ENCODE measurements around the gene RABGAP1L. TPM values are rescaled to one million over a fixed set of nuclear protein-coding genes. Genes with fewer than 3 reads are reported as not detected.
"Not testable (repeated sequence)": the region's sequence is repeated elsewhere in the genome, so short reads cannot be mapped to it uniquely, and the experiment has no call there.

The RABGAP1L gene
- total RNA-seq, 4 donors from 2014 or later: 48.2 to 102 (median 59.1) TPM

- 81% methylated on average over 3 of the region's 3 CpGs for WGBS
- no peak overlapping the region for H3K4me3 ChIP-seq
These were observed 883.3 kb downstream of the RABGAP1L start for GRCh38 chr1:175042650-175043049.

GRCh38 chr1:175043824-175044223, 884.5 kb downstream of the RABGAP1L start:
- no peaks in the 10 kb centered on the region for H3K4me1 ChIP-seq

More at GRCh38 chr1:175042650-175043049, 883.3 kb downstream of the RABGAP1L start:
- Histone ChIP-seq H3K9me3 (no peaks in the 10 kb centered on the region), H3K36me3 (no peaks in the 10 kb centered on the region), H3K27me3 (peaks cover 15% of the 10 kb centered on the region), H3K4me1 (no peaks in the 10 kb centered on the region), H3K27ac (no peak overlapping the region)
- DNase-seq (ENCODE audit: low spot score in 2 of 2): no peak
- TF ChIP-seq CTCF (IDR thresholded peaks at IDR 0.05) (no peak), POLR2AphosphoS5 (IDR thresholded peaks at IDR 0.05) (no peak), POLR2A (IDR thresholded peaks at IDR 0.05) (no peak), EP300 (IDR thresholded peaks at IDR 0.05) (no peak)

GRCh38 chr1:175044591-175044990, 885.3 kb downstream of the RABGAP1L start:
- H3K4me3 ChIP-seq; H3K36me3 ChIP-seq; H3K4me1 ChIP-seq; H3K27ac ChIP-seq; DNase-seq (ENCODE audit: low spot score in 2 of 2); H3K9me3 ChIP-seq: not testable (repeated sequence)
- peaks cover 21% of the 10 kb centered on the region for H3K27me3 ChIP-seq
- WGBS: 92% methylated on average over 18 of the region's 18 CpGs

More at GRCh38 chr1:175043824-175044223, 884.5 kb downstream of the RABGAP1L start:
- TF ChIP-seq EP300 (IDR thresholded peaks at IDR 0.05): no peak
- TF ChIP-seq POLR2A (IDR thresholded peaks at IDR 0.05): no peak
- no peak for TF ChIP-seq CTCF (IDR thresholded peaks at IDR 0.05)
- Histone ChIP-seq H3K4me3 (no peak overlapping the region), H3K27ac (no peak overlapping the region), H3K36me3 (no peaks in the 10 kb centered on the region), H3K9me3 (no peaks in the 10 kb centered on the region), H3K27me3 (peaks cover 15% of the 10 kb centered on the region)
- 76% methylated on average over 19 of the region's 19 CpGs for WGBS
- no peak for DNase-seq (ENCODE audit: low spot score in 2 of 2)

Other genes with a start within 250 kb of the RABGAP1L start
- 1 to 10 TPM in 1 of 4 donors, under 1 TPM in 1, not detected in 2; 0.31 to 2.3 TPM for gene SERPINC1, start 242.2 kb upstream of the RABGAP1L start, total RNA-seq
- gene RC3H1, start 137.2 kb upstream of the RABGAP1L start, total RNA-seq: 10 to 100 TPM; 33.6 to 70.9 (median 52.3) TPM